ENCODE data around the gene HMGCS2.

HMGCS2 gene

DNA sequence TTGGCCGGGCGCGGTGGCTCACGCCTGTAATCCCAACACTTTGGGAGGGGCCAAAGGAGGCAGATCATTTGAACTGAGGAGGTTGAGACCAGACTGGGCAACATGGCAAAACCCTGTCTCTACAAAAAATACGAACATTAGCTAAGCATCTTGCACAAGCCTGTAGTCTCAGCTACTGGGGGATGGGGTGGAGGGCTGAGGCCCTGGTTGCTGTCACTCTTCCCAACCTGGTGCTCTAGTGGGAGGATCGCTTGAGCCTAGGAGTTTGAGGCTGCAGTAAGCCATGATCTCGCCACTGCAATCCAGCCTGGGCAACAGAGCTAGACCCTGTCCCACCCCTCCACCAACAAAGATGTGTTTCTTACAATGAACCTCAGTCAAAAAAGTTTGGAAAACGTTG, 54.1 kb downstream of the HMGCS2 start:
- peak overlapping the region; percentile 97 for H3K9ac ChIP-seq (ENCODE audit: low read depth, low read length)
- DNase-seq, result peak; percentile 28
- peaks cover 78% of the 10 kb centered on the region for H3K79me2 ChIP-seq (ENCODE audit: insufficient read depth, low read length)

DNA sequence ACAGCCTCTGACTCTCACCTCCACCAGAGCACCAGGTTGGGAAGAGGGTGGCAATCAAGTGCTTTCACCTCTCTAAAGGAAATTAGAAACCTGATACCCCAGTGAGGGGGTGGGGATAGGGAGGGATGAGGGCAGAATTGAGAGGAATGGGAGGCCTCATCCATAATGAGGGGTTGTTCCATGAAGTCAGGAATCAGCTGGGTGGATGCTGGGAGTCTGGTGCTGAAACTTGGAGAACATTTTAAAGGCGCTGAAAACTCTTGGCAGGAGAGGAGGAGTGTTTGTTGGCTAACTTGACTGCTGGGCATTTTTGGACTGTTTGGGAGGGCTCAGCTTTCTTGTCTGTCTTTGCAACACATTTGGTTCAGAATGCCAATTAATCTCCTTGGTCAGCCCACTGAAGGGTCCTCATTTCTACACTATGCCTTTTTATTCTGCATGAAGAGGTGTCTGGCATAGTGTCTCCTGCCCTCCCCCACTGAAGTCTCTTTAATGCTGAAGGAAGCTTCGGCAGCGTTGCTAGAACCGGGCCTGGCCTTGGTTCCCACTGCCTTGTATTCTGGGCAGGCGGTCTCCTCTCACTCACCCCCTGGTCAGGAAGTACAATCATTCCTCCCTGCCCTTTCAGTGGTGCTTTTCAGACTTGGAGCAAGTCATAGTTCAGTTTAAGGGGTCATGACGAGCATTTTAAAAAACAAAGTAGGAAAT, 54.8 kb downstream of the HMGCS2 start:
- Histone ChIP-seq H3K4me3 (ENCODE audit: low read depth in 1 of 2, low read length in 2 of 2) (peak overlapping the region; percentile 51 to 95; a peak in 3 of 4 replicates), H3K9me3 (ENCODE audit: insufficient read depth, low read length, severe bottlenecking) (no peaks in the 10 kb centered on the region), H3K27ac (ENCODE audit: low read length) (peak overlapping the region; percentile 80), H3K4me2 (ENCODE audit: insufficient read depth, low read length) (peak overlapping the region; percentile 87), H3K27me3 (ENCODE audit: insufficient read depth, low read length, poor library complexity) (peaks cover 3% of the 10 kb centered on the region), H4K20me1 (ENCODE audit: insufficient read depth, low read length) (peaks cover 51% of the 10 kb centered on the region), H3K4me1 (ENCODE audit: insufficient read depth, low read length) (peaks cover 51% of the 10 kb centered on the region), H3K36me3 (ENCODE audit: insufficient read depth, low read length) (peaks cover 44% of the 10 kb centered on the region), H3K9ac (ENCODE audit: low read depth, low read length) (peak overlapping the region; percentile 97), H2AFZ (ENCODE audit: low read depth, low read length) (no peak overlapping the region), H3K79me2 (ENCODE audit: insufficient read depth, low read length) (peaks cover 71% of the 10 kb centered on the region)
- TF ChIP-seq, protein P1, sequence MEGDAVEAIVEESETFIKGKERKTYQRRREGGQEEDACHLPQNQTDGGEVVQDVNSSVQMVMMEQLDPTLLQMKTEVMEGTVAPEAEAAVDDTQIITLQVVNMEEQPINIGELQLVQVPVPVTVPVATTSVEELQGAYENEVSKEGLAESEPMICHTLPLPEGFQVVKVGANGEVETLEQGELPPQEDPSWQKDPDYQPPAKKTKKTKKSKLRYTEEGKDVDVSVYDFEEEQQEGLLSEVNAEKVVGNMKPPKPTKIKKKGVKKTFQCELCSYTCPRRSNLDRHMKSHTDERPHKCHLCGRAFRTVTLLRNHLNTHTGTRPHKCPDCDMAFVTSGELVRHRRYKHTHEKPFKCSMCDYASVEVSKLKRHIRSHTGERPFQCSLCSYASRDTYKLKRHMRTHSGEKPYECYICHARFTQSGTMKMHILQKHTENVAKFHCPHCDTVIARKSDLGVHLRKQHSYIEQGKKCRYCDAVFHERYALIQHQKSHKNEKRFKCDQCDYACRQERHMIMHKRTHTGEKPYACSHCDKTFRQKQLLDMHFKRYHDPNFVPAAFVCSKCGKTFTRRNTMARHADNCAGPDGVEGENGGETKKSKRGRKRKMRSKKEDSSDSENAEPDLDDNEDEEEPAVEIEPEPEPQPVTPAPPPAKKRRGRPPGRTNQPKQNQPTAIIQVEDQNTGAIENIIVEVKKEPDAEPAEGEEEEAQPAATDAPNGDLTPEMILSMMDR (IDR thresholded peaks at IDR 0.05; ENCODE audit: borderline replicate concordance, extremely low read depth, low read length, poor library complexity, severe bottlenecking), result no peak
- TF ChIP-seq EZH2 (IDR thresholded peaks at IDR 0.05; ENCODE audit: borderline replicate concordance, low read depth, low read length, severe bottlenecking), result no peak
- DNase-seq (no peak), ATAC-seq (ENCODE audit: insufficient read depth, low read depth) (no peak)

More for the DNA sequence above, 54.1 kb downstream of the HMGCS2 start:
- peak overlapping the region in 1 of 2 experiments; percentile 95; a peak in 2 of 4 replicates for H3K4me3 ChIP-seq (ENCODE audit: low read depth in 1 of 2, low read length in 2 of 2)
- H3K4me1 ChIP-seq (ENCODE audit: insufficient read depth, low read length), result peaks cover 51% of the 10 kb centered on the region
- no peaks in the 10 kb centered on the region for H3K27me3 ChIP-seq (ENCODE audit: insufficient read depth, low read length, poor library complexity)
- peaks cover 50% of the 10 kb centered on the region for H3K36me3 ChIP-seq (ENCODE audit: insufficient read depth, low read length)
- peak overlapping the region; percentile 80 for H3K27ac ChIP-seq (ENCODE audit: low read length)
- no peak for TF ChIP-seq EZH2 (IDR thresholded peaks at IDR 0.05; ENCODE audit: borderline replicate concordance, low read depth, low read length, severe bottlenecking)
- TF ChIP-seq, protein P1 (IDR thresholded peaks at IDR 0.05; ENCODE audit: borderline replicate concordance, extremely low read depth, low read length, poor library complexity, severe bottlenecking), result no peak
- H3K4me2 ChIP-seq (ENCODE audit: insufficient read depth, low read length), result peak overlapping the region; percentile 87
- peaks cover 58% of the 10 kb centered on the region for H4K20me1 ChIP-seq (ENCODE audit: insufficient read depth, low read length)
- no peak overlapping the region for H2AFZ ChIP-seq (ENCODE audit: low read depth, low read length)
- no peak for ATAC-seq (ENCODE audit: insufficient read depth, low read depth)
- no peaks in the 10 kb centered on the region for H3K9me3 ChIP-seq (ENCODE audit: insufficient read depth, low read length, severe bottlenecking)

DNA sequence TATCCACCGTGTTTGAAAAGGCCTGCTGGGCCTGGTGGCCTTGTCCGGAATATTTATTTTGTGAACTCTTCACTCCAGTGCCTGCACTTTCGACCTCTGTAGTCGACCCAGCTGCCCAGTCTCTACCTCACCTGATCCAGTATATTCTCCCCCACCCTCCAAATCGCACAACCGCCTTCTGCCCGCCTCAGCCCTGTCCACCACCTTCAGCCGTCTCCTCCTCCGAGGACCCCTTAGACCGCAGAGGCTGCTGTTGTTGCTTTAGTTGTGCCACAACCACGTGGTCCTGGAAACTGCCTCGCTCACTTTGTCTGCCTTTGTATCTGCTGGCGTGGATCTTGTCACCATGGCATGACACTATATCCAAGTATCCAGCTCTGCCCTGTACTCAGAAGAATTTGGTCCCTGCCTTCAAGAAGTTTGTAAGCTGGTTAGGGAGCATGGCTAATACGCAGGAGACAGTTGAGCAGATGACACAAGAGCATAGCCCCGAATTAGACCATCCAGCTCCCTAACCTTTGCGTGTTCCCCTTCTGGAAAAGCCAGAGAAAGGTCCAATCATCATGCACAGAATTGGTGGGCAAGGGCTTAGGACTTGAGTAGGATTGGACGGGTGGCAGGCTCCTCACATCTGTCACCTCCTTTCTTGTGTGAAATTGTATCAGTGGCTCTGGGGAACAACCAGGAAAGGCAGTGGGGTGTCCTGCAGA, 55.5 kb downstream of the HMGCS2 start:
- H3K79me2 ChIP-seq (ENCODE audit: insufficient read depth, low read length), result peaks cover 64% of the 10 kb centered on the region
- DNase-seq (peak; percentile 55), ATAC-seq (ENCODE audit: insufficient read depth, low read depth) (peak; percentile 29)

More for the DNA sequence above, 55.5 kb downstream of the HMGCS2 start:
- Histone ChIP-seq H3K9ac (ENCODE audit: low read depth, low read length) (peak overlapping the region; percentile 97), H3K4me3 (ENCODE audit: low read depth in 1 of 2, low read length in 2 of 2) (peak overlapping the region; percentile 51 to 95; a peak in 3 of 4 replicates), H3K36me3 (ENCODE audit: insufficient read depth, low read length) (peaks cover 37% of the 10 kb centered on the region), H3K9me3 (ENCODE audit: insufficient read depth, low read length, severe bottlenecking) (no peaks in the 10 kb centered on the region), H3K4me2 (ENCODE audit: insufficient read depth, low read length) (peak overlapping the region; percentile 87), H3K4me1 (ENCODE audit: insufficient read depth, low read length) (peaks cover 48% of the 10 kb centered on the region), H3K27me3 (ENCODE audit: insufficient read depth, low read length, poor library complexity) (peaks cover 8% of the 10 kb centered on the region), H4K20me1 (ENCODE audit: insufficient read depth, low read length) (peaks cover 44% of the 10 kb centered on the region), H2AFZ (ENCODE audit: low read depth, low read length) (peak overlapping the region; percentile 15), H3K27ac (ENCODE audit: low read length) (peak overlapping the region; percentile 80)
- TF ChIP-seq EZH2 (IDR thresholded peaks at IDR 0.05; ENCODE audit: borderline replicate concordance, low read depth, low read length, severe bottlenecking), result no peak
- TF ChIP-seq, protein P1 (IDR thresholded peaks at IDR 0.05; ENCODE audit: borderline replicate concordance, extremely low read depth, low read length, poor library complexity, severe bottlenecking), result no peak
